ENCODE data around the gene TPT1. TPM values are rescaled to one million over a fixed set of nuclear protein-coding genes. Genes with fewer than 3 reads are reported as not detected.
"Not testable (repeated sequence)": the region's sequence is repeated elsewhere in the genome, so short reads cannot be mapped to it uniquely, and the experiment has no call there.

The TPT1 gene
- polyA plus RNA-seq, 3 donors = 6,263 to 7,020 (median 6,451) TPM

DNA sequence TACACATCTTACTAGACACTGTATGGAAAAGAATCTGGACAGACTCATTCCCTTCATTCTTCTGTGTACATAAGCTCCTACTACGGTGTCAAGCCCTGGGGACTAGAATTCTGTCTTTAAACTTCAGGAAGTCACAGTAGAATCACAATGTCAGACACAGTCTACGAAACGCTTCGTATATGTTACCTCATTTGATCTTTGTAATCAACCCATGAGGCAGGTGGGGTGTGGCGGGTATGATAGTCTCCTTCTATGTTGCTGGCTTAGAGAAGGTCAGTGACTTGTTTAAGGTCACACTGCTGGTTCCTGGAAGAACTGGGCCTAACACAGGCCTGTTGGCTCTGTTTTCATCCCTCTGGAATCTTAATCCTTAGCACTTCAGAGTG, 32.2 kb upstream of the TPT1 start:
- no peak for DNase-seq (ENCODE audit: extremely low read depth in 1 of 11, low read depth in 9 of 11, low spot score in 4 of 11)

DNA sequence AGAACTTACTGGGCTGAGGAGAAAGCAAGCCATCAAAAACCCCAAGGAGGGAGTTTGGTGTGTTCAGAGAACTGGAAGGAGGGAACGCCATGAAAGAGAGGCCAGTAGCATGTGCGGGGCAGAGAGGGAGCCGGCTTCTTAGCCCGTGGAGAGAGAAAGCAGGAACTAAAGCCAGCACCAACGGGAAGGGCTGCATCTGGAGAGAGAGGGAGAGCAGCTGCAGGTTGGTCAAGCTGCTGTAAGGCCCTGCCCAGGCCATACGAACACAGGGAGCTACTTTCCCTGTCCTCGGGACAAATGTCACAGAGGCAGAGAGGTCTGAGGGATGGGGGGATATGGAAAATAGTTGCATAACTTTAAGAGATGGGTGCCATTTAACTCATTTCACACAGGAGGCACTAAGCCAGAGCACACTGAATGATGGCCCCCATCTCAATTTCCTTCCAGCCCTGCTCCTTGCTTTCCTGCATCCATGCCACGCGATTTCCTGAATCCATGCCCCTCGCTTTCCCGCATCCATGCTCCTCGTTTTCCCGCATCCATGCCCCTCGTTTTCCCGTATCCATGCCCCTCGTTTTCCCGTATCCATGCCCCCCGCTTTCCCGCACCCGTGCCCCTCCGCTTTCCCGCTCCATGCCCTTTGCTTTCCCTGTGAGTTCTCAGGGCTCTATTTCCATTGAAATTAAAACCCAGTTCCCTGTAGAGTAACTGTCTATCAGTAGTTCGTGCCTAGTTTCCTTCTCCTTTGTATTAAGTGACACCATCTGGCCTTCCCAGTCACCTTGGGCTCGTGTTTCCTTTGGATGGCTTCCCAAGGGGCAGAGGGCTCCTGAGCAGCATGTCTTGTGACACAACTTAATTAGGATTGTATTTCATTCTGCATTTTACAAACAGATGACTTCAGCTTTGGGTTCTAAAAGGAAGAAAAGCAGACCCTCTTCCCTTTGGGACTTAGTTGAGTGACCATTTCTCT, 31.5 kb upstream of the TPT1 start:
- DNase-seq (ENCODE audit: extremely low read depth in 1 of 11, low read depth in 9 of 11, low spot score in 4 of 11) = peak in 4 of 11 donors; percentile 21 to 34 (median 25)

DNA sequence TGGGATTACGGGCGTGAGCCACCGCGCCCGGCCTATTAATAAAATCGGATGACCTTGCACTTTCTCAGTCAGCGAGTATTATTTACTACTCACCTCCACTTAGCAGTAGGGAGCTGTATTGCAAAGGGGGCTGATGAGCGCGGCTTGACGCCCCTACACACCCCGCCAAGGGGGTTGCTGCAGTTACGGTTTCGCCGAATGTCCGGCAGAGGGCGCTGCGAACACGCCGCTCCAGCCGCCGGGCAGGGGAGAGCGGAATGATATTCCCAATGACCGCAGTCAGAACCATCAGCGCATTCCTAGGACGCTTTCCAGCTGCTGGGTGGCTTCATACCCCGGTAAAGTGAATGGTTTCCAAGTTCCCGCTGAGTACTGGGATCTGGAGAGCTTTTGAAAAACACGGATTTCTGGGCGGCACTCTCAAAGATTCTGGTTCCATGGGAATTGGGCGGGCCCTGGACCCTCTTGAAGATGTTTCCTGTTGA, 30.0 kb upstream of the TPT1 start:
- DNase-seq (ENCODE audit: extremely low read depth in 1 of 11, low read depth in 9 of 11, low spot score in 4 of 11) = peak; percentile 39 to 72 (median 64)

DNA sequence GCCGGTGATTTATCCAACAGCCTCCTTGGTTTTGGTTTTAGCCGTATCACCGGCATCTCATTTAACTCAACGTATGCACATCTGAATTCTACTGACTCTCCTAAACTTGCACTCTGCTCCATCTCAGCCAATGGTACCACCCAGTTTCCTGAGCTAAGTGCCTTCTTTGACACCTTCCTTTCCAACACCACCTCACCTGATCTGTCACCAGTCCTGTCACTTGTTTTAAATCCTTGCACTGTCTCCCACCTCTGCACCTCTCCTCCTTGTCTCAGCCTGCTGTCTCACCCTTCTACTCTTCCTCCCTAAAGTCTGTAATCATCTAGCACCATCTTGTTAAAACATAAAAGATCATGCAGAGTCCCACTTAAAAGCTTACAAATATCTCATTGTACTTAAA, 28.1 kb upstream of the TPT1 start:
- no peak for DNase-seq (ENCODE audit: extremely low read depth in 1 of 11, low read depth in 9 of 11, low spot score in 4 of 11)

DNA sequence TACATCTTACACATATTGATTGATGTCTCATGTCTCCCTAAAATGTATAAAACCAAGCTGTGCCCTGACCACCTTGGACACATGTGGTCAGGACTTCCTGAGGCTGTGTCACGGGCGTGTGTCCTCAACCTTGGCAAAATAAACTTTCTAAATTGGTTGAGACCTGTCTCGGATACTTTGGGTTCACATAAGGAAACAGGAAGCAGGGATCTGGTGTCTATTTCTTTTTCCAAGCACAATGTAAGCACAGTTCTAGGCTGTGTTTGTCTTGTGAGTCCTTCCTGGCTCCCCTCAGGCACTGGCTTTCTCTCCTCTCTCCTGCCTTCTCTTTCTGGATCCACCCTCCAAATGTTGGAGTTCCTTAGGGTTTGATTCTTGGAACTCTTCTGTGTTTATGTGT, 27.6 kb upstream of the TPT1 start:
- no peak for DNase-seq (ENCODE audit: extremely low read depth in 1 of 11, low read depth in 9 of 11, low spot score in 4 of 11)

DNA sequence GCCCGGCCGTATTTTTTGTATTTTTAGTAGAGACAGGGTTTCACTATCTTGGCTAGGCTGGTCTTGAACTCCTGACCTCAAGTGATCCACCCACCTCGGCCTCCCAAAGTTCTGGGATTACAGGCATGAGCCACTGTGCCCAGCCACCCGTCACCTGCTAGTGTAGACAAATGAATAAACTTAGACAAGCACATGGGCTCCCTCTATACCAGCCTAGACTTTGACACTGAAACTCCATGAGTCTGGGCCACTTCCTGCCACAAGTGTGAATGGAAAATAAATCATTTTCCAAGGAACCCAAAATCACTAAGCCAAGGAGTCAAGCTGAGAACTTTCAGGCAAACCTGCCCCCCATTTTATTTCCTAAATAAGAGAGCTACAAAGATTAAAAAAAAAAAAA, 27.0 kb upstream of the TPT1 start:
- DNase-seq (ENCODE audit: extremely low read depth in 1 of 11, low read depth in 9 of 11, low spot score in 4 of 11) = no peak

DNA sequence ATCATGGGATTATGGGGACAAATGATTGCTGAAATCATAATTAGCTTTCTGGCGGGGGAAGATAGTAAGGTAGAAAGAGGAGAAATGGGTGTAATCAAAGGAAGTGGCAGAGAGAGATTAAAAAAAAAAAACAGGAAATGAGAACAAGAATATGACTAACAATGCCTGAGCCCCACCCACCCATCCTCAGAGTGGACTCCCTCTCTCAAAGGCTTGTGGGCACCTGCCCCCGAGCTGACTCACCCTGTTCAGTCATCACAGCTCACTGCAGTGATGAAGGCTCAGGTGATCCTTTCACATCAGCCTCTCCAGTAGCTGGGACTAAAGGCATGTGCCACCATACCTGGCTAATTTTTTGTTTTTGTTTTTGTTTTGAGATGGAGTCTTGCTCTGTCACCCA, 26.4 kb upstream of the TPT1 start:
- no peak for DNase-seq (ENCODE audit: extremely low read depth in 1 of 11, low read depth in 9 of 11, low spot score in 4 of 11)

DNA sequence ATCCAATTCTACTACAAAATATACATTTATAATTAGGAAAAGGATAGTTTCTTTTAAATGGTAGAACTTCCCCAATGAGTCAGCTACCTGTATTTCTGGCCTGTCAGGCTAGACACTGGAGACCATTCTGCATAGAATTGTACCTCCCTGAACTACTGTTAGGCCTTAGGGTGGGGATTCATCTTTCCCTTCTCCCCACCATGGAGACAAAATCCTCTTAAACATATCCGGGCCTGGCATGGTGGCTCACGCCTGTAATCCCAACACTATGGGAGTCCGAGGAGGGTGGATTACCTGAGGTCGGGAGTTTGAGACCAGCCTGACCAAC, 24.5 kb upstream of the TPT1 start:
- no peak for DNase-seq (ENCODE audit: extremely low read depth in 1 of 11, low read depth in 9 of 11, low spot score in 4 of 11)

DNA sequence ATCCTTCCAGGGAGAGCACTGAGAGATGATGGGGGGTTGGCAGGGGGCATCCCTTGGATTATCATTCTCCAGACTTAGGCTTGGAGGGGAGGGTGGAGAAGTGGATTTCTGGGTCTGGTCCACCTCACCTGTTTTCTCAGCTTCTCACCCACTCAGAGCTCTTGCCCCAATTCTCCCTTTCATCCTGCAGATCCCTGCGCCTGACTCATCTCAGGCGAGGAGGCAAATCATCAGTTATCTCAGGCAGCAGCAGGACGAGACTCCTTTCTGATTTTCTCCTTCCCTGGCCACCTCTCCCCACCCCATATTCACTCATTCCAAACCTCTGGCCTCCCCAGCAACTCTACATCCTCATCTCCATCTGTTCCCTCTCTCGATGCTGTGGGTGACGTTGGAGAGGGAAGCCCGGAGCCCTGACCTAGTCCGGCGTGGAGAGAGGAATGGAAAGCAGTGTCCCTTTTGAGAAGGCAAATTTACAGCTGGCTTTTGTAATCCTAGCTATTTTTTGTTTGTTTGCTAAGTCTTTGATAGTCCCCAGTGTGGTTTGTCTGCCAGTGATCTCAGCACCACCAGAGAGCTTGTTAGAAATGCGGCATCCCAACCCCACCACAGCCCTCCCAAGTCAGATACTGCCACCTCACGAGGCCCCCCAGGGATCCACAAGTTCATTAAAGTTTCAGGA, 24.0 kb upstream of the TPT1 start:
- DNase-seq (ENCODE audit: extremely low read depth in 1 of 11, low read depth in 9 of 11, low spot score in 4 of 11) = no peak

DNA sequence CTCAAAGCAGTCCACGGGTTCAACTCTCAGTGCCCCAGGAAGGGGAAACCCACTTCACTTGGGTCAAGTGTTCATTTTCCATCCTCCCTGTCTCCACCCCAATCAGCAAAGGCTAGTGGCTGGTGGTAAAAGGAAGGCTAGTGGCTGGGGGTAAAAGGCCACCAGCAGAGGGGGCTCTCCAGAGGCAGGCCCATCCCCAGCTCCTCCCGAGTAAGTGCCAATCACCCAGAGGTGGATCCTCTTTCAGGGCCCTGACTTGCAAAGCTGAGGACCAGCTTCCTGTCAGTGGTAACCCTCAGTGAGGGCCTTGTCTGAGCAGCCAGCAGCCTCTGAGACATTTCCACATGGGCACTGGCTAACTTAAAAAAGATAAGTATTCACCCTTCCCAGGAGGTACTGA, 22.0 kb upstream of the TPT1 start:
- DNase-seq (ENCODE audit: extremely low read depth in 1 of 11, low read depth in 9 of 11, low spot score in 4 of 11) = no peak

DNA sequence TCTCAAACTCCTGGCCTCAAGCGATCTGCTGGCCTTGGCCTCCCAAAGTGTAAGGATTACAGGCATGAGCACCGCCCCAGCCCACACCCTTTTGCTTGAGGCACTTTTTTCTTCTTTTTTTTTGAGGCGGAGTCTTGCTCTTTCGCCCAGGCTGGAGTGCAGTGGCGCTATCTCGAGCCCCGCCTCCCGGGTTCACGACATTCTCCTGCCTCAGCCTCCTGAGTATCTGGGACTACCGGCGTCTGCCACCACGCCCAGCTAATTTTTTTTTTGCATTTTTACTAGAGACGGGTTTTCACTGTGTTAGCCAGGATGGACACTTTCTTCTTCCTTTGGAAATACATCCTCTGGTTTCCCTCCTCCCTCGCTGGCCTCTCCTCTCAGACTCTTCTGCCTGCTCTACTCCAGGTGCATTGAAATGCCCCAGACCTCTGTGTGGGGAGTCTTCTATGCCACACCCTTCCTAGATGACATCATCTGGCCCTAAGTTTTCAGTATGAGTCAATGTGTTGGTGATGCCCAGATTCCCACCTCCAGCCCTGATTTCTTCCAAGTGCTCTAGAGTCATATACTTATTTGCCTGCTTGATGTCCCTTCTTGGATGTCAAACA, 20.7 kb upstream of the TPT1 start:
- DNase-seq (ENCODE audit: extremely low read depth in 1 of 11, low read depth in 9 of 11, low spot score in 4 of 11) = no peak

DNA sequence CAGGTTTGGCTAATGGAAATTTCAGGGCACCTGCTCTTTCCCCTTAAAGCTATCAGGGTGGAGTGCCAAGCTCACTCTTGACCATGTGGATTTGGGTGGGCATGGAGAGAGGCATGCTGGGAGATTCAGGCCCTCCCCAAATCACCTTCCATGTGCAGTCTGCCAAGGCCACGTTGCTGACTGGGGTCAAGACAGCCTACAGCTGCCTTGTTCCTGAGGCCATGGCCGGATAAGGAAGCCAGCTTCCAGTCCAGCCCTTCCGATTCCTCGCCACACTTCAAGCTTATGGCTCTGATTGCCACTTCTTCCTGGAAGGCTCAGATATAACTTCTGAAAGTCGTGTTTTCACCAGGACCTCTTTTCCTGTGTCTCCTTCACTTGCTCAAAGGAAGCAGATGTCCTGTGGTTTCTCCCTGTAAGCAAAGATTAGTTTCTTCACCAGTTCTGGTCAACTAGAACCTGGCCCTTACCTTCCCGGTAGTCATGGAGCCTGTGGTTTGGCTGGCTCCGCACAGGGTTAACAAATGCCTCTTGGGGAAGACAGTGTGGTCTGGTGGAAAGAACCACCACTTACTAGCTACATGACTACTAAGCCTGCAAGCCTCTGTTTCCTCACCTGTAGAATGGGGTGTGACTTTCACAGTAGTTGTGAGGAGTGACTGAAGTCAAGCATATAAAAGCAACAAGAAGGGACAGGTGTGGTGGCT, 16.1 kb upstream of the TPT1 start:
- no peak for DNase-seq (ENCODE audit: extremely low read depth in 1 of 11, low read depth in 9 of 11, low spot score in 4 of 11)

DNA sequence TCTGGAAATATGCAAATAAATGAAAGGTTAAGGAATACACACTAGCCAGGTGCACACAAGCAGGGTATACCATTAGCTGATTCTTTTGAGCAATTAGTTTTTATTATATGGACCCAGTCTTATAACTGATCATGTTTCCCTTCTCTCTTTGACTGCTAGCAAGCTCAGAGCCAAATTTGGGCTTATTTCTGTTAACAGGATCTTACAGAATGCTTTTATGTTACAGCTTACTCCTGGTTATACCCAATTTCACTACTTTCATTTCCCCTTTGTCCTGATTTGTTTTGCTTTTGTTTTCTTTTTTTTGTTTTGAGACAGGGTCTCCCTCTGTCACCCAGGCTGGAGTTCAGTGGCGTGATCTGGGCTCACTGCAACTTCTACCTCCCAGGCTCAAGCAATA, 12.9 kb upstream of the TPT1 start:
- DNase-seq (ENCODE audit: extremely low read depth in 1 of 11, low read depth in 9 of 11, low spot score in 4 of 11) = no peak

DNA sequence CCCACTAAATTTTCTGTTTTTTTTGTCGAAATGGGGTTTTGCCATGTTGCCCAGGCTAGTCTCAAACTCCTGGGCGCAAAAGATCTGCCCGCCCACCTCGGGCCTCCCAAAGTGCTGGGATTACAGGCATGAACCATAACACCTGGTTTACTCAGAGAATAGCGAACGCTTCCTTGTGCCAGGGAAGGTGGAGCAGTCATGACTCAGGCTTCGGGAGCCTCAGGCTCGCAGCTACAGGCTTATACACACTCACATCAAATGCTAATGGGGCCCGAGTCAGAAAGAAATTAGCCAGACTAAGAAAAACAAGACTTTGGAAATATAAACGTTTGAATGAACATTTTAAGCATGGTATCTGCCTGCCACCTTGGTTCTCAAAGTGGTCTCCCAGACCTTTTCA, 11.0 kb upstream of the TPT1 start:
- DNase-seq (ENCODE audit: extremely low read depth in 1 of 11, low read depth in 9 of 11, low spot score in 4 of 11) = no peak

DNA sequence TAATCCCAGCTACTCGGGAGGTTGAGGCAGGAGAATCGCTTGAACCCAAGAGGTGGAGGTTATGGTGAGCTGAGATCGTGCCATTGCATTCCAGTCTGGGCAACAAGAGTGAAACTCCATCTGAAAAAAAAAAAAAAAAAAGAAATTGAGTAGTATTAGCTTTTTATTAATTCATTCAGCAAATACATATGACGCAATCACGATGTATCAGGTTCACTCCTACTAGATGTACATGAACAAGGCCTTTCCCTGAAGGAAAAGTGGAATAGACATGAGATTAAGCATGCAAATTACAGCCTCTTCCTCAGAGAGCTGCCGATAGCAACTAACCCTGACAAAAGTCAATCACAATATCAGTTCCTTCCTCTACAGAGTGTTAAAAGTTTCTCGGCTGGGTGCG, 9.2 kb upstream of the TPT1 start:
- DNase-seq (ENCODE audit: extremely low read depth in 1 of 11, low read depth in 9 of 11, low spot score in 4 of 11) = no peak

DNA sequence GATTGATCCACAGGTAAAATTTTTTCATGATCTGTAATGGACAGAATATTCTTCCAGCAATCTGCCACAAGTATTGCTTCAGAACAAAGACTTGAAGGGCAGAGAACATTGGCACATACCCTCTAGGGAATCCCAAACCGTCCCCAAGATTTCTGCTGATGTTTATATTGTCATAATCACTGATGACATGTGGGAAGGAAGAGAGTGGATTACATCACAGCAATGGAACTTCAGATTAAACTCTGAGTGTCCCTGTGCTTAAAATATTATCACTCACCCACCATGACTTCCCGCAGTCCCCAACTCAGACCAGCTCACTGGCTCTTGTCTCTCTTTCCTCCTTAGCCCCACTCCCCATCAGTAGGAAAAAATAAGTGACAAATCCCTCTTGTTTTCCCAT, 8.5 kb upstream of the TPT1 start:
- no peak for DNase-seq (ENCODE audit: extremely low read depth in 1 of 11, low read depth in 9 of 11, low spot score in 4 of 11)

DNA sequence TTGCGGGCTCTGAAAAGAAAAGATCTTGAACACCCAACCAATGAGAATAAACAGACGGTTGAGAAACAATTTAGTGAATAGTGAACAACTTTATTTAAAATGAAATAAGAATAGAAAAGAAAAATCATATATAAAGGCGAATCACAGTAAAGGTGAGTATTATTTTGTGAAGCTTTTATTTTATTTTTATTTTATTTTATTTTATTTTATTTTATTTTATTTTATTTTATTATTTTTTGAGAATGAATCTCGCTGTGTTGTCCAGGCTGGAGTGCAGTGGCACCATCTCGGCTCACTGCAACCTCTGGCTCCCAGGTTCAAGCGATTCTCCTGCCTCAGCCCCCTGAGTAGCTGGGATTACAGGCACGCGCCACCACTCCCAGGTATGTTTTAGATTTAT, 3.1 kb upstream of the TPT1 start:
- not testable (repeated sequence) for DNase-seq (ENCODE audit: extremely low read depth in 1 of 11, low read depth in 9 of 11, low spot score in 4 of 11)

DNA sequence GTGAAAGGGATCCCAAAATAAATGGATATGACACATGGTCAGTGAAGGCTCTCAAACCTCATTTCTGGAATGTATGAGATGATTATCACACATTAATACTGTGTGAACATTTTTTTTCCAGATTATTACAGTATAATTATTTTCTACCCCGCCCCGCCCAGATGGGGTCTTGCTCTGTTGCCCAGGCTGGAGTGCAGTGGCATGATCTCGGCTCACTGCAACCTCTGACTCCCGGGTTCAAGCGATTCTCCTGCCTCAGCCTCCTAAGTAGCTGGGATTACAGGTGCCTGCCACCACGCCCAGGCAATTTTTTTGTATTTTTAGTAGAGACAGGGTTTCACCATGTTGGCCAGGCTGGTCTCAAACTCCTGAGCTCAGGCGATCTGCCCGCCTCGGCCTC, 2.1 kb upstream of the TPT1 start:
- not testable (repeated sequence) for DNase-seq (ENCODE audit: extremely low read depth in 1 of 11, low read depth in 9 of 11, low spot score in 4 of 11)

DNA sequence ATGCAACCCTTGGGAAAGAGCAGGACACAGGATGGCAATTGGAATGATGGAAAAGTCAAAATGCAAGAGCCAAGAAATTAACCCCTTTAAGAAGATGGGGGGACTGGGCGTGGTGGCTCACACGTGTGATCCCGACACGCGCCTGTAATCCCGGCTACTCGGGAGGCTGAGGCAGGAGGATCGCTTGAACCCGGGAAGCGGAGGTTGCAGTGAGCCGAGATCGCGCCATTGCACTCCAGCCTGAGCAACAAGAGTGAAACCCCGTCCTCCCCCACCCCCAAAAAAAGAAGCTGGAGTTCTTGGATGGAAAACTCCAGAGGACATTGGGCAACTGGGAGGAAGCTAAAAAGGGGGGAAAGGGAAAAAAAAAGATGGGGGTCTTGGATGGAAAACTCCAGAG, 1.7 kb upstream of the TPT1 start:
- not testable (repeated sequence) for DNase-seq (ENCODE audit: extremely low read depth in 1 of 11, low read depth in 9 of 11, low spot score in 4 of 11)
